ENCODE data around the gene THRSP.

- peak; percentile 65; the same call in 1 of the 2 replicates for TF ChIP-seq YY1 (IDR thresholded peaks at IDR 0.05; ENCODE audit: low read depth, low read length)
- TF ChIP-seq TCF12 (IDR thresholded peaks at IDR 0.05; ENCODE audit: low read depth, low read length): 0 out of 2 replicates have a peak, but pooled peaks have one; percentile 38
- peak; percentile 92 to 97 (median 96) for TF ChIP-seq CTCF (IDR thresholded peaks at IDR 0.05; ENCODE audit: control extremely low read depth in 1 of 3, insufficient read depth in 1 of 3, low read depth in 1 of 3, low read length in 3 of 3)
- TF ChIP-seq EP300 (IDR thresholded peaks at IDR 0.05; ENCODE audit: borderline replicate concordance in 1 of 2, low read depth in 2 of 2, low read length in 2 of 2): 0 out of 3 replicates have a peak, but pooled peaks of 1 of the 2 experiments have one; percentile 21
- no peak for TF ChIP-seq CREB1 (IDR thresholded peaks at IDR 0.05)
- TF ChIP-seq POLR2A (IDR thresholded peaks at IDR 0.05; ENCODE audit: control extremely low read depth in 1 of 2, low read depth in 2 of 2, low read length in 2 of 2): no peak
- no peak for TF ChIP-seq CEBPB (IDR thresholded peaks at IDR 0.05; ENCODE audit: low read depth, low read length)
- no peak for TF ChIP-seq JUN (IDR thresholded peaks at IDR 0.05; ENCODE audit: low read depth, low read length)
- TF ChIP-seq USF2 (IDR thresholded peaks at IDR 0.05; ENCODE audit: low read length): 0 out of 2 replicates have a peak, but pooled peaks have one; percentile 5
- TF ChIP-seq CHD2 (IDR thresholded peaks at IDR 0.05; ENCODE audit: low read length): no peak
- no peak for TF ChIP-seq RXRA (IDR thresholded peaks at IDR 0.05; ENCODE audit: insufficient read depth, low read depth, low read length)
- no peak for TF ChIP-seq EZH2 (IDR thresholded peaks at IDR 0.05; ENCODE audit: low read depth, low read length, severe bottlenecking)
- no peak for TF ChIP-seq TEAD4 (IDR thresholded peaks at IDR 0.05; ENCODE audit: low read depth, low read length)
- peak; percentile 84 to 92 for TF ChIP-seq RAD21 (IDR thresholded peaks at IDR 0.05 in 1 of 2, conservative IDR thresholded peaks at IDR 0.05 in 1 of 2; ENCODE audit: low read depth in 2 of 2, low read length in 2 of 2)
Measured at GRCh38 chr11:78045851-78046485, 17.7 kb upstream of the THRSP start.
